Activated CD8-positive, alpha-beta memory T cell treated with anti-CD3 and anti-CD28 coated beads, Interleukin-2, amount 50 U/mL, for 4 hours (primary cell): Measurements from ENCODE around the gene KSR2.

Source experiments
- DNase-seq: peaks from one replicate; pipeline ENCODE4 v3.0.0-alpha.2; 2020

KSR2 gene

DNA sequence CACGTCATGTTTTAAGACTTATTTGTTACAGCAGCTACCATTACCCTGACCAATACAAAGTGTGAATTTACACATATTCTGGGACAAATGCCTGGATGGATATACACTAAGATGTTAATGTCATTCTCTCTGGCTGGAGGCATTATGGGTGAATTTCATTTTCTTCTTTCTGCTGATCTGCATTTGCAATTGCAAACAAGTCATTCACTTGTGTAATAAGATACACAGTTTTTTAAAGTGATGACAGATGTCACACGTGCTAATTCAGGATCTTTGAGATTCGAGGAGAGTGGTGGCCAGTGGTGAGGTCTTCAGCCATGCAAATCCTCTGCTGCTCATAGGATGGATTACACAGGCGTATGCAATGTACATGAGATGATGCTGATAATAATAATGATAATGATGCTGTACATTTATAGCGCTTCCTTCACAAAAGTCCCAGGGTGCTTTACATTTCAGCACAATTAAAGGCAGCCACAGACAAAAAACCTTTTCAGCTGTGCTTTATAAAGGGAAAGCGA is 451.5 kb downstream of the KSR2 start:
- no peak for DNase-seq

GRCh38 chr12:117516034-117516433 is 452.8 kb downstream of the KSR2 start:
- no peak for DNase-seq

DNA sequence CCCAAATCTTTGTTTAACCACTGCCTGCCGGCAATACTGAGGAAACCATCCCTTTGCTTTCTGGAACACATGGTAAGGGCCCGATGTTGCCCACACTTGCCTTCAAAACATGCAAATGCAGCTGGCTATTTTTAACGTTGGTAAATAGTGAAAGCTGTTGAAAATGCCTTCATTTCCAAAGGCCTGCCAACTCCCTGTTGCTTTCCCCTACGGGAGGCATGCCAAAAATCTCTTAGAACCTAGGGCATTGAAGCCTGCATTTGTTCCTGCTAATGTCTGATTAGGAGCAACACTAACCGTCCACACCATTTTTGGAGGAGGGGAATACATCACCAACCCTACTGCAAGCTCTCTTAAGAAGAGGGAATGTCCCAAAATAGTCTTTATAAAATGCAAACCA is 454.8 kb downstream of the KSR2 start:
- no peak for DNase-seq

- DNase-seq, result no peak
Measured at GRCh38 chr12:117513353-117513752, 455.4 kb downstream of the KSR2 start.

- no peak for DNase-seq
Measured at GRCh38 chr12:117508468-117508867, 460.3 kb downstream of the KSR2 start.

DNA sequence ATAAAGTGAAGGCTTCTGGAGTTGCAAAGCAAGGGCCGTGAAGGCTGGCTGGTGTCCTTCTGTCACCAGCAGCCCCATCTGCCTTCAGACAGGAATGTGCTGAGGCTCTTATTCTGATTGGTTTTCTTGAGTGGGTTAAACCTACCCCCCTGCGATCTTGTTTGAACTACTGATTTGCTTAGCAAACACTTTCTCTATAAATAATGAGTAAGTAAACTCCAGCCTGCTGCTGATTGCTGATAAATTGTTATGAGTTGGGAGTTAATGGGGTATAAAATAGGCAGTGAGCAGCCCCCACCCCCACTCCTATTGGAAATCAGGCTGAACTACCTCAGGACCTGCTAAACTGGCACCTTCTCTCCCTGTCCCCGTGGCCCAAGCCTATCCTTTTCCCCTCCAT is 461.2 kb downstream of the KSR2 start:
- no peak for DNase-seq

- no peak for DNase-seq
Measured at GRCh38 chr12:117506333-117506732, 462.5 kb downstream of the KSR2 start.

GRCh38 chr12:117502633-117503032 is 466.2 kb downstream of the KSR2 start:
- DNase-seq, result no peak

- DNase-seq, result no peak
Measured at GRCh38 chr12:117502233-117502632, 466.6 kb downstream of the KSR2 start.

- DNase-seq, result no peak
Measured at GRCh38 chr12:117501076-117501869, 467.5 kb downstream of the KSR2 start.

GRCh38 chr12:117499759-117500485 is 468.9 kb downstream of the KSR2 start:
- no peak for DNase-seq

DNA sequence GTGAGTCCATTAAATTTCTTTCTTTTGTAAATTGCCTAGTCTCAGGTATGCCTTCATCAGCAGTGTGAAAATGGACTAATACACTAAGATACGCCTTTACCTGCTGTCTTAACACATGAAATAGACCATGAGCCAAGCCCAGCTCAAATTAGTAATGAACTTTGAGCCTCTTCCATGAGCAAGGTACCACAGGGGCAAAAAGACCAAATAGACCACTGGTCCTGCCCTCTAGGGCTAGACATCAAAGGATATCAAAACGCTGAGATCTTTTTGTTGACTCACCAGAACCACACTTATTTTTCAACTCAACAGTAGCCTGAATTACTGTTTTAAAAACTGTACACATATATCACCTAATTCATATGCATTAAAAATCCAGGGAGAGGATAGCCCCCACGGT is 469.9 kb downstream of the KSR2 start:
- no peak for DNase-seq

DNA sequence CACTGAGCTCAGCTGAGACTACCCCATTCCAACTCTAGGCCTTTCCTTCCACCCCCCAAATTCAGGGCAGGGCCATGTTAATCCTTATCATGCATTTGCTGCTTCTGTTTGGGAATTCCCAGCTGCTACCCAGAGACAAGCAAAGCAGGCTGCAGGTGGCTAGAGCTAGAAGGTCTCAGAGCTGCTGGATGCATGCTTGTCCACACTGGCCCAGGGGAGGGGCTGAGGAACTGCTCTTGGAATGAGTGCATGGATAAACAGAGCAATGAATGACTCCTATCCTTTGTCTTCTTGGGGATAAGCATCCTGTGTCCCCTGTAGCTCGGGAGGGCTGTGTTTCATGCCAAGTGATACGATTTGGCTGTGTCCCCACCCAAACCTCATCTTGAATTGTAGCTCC is 470.5 kb downstream of the KSR2 start:
- no peak for DNase-seq

DNA sequence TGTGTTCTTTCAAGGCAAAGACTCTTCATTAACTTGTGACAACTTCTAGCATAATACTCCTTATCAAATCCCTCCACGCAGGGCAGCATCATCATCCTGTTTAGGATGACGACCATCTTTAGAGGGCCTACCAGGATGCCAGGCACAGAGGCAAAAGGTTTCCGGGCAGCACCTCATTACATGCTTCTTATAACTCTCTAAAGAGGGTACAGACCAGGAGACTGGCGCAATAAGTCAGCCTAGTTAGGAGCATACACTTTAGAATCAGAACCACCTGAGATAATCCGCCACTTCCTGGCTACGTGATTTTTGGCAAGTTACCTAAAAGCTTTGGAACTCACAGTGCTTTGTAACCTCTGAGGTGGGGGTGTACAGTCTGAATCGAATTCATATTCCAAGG is 471.4 kb downstream of the KSR2 start:
- DNase-seq, result no peak

GRCh38 chr12:117494833-117495655 is 473.7 kb downstream of the KSR2 start:
- no peak for DNase-seq

- DNase-seq, result no peak
Measured at GRCh38 chr12:117491711-117492110, 477.1 kb downstream of the KSR2 start.

DNA sequence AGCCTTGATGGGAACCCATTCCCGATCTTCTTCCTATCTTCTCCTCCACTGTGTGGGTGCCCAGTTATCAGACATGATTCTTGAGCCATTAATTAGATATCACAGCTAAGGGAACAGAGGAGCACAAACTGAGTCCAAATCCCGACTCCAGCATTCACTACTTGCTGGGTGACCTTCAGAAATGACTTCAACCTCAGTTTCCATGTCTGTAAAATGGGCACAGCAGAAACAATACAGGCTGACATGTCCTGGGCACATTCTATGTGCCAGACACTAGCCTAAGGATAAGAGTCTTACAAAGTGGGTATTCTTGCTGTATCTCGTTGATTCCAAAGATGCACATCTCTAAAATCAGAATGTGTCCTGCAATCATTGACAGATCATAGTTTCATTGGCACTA is 478.7 kb downstream of the KSR2 start:
- no peak for DNase-seq

GRCh38 chr12:117489671-117490070 is 479.1 kb downstream of the KSR2 start:
- no peak for DNase-seq

DNA sequence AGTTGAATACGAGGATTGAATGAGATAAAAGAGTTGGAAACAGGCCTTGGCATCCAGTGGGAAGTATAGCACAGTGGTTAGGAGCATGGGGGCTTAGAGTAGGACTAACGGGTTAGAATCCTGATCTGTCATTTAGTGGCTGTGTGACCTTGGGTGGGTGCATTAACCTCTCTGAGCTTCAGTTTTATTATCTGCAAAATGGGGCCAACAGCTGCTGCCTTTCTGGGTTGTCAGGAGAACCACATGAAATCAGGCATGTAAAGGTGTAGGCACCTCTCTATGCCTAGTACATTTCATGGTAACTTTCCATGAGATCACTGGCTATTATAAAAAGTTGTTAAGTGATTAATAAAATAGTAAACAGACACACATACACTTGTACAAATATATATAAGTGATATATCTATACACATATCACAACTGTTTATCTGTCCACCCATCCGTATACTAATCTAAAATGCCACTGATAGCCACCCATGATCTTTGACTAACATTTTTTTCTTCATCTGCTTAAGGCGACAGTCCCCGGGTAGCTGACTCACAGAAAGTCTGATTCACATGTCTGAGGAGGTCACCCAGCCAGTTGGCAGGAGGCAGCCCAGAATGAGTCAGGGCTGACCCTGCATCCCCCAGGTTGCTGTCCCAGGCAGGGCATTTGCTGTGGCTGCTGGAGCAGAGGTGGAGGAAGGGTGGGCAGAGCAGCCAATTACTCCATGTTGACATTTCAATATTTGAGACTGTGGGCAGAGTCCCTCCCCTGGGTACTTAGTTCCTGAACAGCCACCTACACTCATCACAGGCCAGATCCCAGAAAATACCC is 481.7 kb downstream of the KSR2 start:
- no peak for DNase-seq

DNA sequence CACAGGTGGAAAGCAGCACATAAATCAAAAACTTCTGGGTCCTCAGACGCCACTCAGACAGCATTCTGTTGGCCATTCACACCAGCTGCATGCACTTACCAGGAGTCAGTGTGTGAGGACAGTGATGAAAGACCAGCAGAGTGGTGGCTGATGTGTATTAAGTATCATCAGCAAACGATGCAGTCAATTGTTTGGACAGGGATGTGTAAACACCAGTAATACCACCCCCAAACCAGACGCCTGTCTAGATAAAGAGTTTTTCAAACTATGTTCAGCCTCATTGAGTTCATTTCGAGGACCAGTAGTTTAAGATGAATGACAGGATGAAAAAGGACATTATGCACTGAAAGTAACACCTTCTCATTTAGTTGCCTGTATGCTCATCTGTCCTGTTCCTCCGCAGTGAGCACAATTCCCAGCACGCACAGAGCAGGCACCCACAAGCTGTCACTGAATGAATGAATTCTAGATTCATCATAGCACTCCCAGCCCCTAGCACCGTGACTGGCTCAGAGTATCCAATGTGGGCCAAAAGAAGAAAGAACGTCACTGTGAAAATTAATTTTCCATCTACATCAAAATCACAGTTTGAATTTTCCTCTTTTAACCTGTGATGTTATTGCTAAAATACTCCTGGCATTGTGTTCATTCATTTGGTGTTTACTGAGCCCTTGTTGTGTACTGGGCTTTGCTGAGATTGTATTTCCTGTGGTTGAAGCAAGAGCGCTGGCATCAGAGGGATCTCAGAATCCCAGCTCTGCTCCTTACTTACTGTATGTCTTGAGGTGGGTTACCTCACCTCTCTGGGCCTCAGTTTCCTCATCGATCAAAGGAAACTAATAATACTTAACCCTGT is 482.6 kb downstream of the KSR2 start:
- no peak for DNase-seq

- DNase-seq, result no peak
Measured at GRCh38 chr12:117484901-117485300, 483.9 kb downstream of the KSR2 start.
